NCI-H2196 (cell line): ENCODE results near the gene FBXO36.
"Not testable (repeated sequence)": the region's sequence is repeated elsewhere in the genome, so short reads cannot be mapped to it uniquely, and the experiment has no call there.

Experiments
- DNase-seq: peaks from one replicate; lab custom pipeline; 2025; ENCODE audit not compliant: unreplicated experiment; lab: John Stamatoyannopoulos, UW

The FBXO36 gene

GRCh38 chr2:229922449-229923386 lies at the start of gene FBXO36:
FBXO36 (plus strand) TSS chr2:229922503; CDS start chr2:229922514, 11 bp downstream.
- DNase-seq: peak; percentile 89

GRCh38 chr2:229873123-229873581 lies 49.2 kb upstream of the FBXO36 start:
- no peak for DNase-seq

- no peak for DNase-seq
Observed at GRCh38 chr2:229874647-229875046, 47.7 kb upstream of the FBXO36 start.

GRCh38 chr2:229875549-229875948 lies 46.8 kb upstream of the FBXO36 start:
- no peak for DNase-seq

- DNase-seq: no peak
Observed at GRCh38 chr2:229879191-229879950, 42.9 kb upstream of the FBXO36 start.

- no peak for DNase-seq
Observed at GRCh38 chr2:229880892-229881586, 41.3 kb upstream of the FBXO36 start.

GRCh38 chr2:229882583-229882982 lies 39.7 kb upstream of the FBXO36 start:
- DNase-seq: no peak

- no peak for DNase-seq
Observed at GRCh38 chr2:229884775-229885699, 37.3 kb upstream of the FBXO36 start.

- DNase-seq: no peak
Observed at GRCh38 chr2:229887441-229887840, 34.9 kb upstream of the FBXO36 start.

GRCh38 chr2:229888031-229888430 lies 34.3 kb upstream of the FBXO36 start:
- no peak for DNase-seq

- no peak for DNase-seq
Observed at GRCh38 chr2:229889023-229889422, 33.3 kb upstream of the FBXO36 start.

GRCh38 chr2:229896857-229897256 lies 25.4 kb upstream of the FBXO36 start:
- no peak for DNase-seq

- DNase-seq: no peak
Observed at GRCh38 chr2:229899604-229900003, 22.7 kb upstream of the FBXO36 start.

- DNase-seq: no peak
Observed at GRCh38 chr2:229900012-229900411, 22.3 kb upstream of the FBXO36 start.

- not testable (repeated sequence) for DNase-seq
Observed at GRCh38 chr2:229900514-229900913, 21.8 kb upstream of the FBXO36 start.

GRCh38 chr2:229901819-229902218 lies 20.5 kb upstream of the FBXO36 start:
- peak; percentile 16 for DNase-seq

- DNase-seq: no peak
Observed at GRCh38 chr2:229903037-229903436, 19.3 kb upstream of the FBXO36 start.

- DNase-seq: no peak
Observed at GRCh38 chr2:229905601-229906000, 16.7 kb upstream of the FBXO36 start.

GRCh38 chr2:229909090-229909489 lies 13.2 kb upstream of the FBXO36 start:
- DNase-seq: no peak

- DNase-seq: no peak
Observed at GRCh38 chr2:229910147-229910831, 12.0 kb upstream of the FBXO36 start.
